HG02885 (cell line): Measurements from ENCODE around the gene SLC26A2.

Experiments
- ATAC-seq: cut with Tn5 transposase; IDR thresholded peaks from one replicate; pipeline ENCODE4 v1.9.1; 2021; ENCODE audit warnings: mild to moderate bottlenecking; ENCODE audit not compliant: unreplicated experiment, poor library complexity

Gene SLC26A2

GRCh38 chr5:149960272-149961185 is at the start of gene SLC26A2:
TSS of gene SLC26A2 (plus strand) at chr5:149960758. CDS start at chr5:149977653, 16,895 bp downstream.
- ATAC-seq, result peak; percentile 99

- ATAC-seq, result no peak
Observed at GRCh38 chr5:149911031-149911430, 49.5 kb upstream of the SLC26A2 start.

GRCh38 chr5:149912226-149912871 is 48.2 kb upstream of the SLC26A2 start:
- no peak for ATAC-seq

- no peak for ATAC-seq
Observed at GRCh38 chr5:149913436-149914419, 46.8 kb upstream of the SLC26A2 start.

GRCh38 chr5:149915392-149916260 is 44.9 kb upstream of the SLC26A2 start:
- ATAC-seq, result no peak

- no peak for ATAC-seq
Observed at GRCh38 chr5:149916334-149917072, 44.1 kb upstream of the SLC26A2 start.

GRCh38 chr5:149917073-149917676 is 43.4 kb upstream of the SLC26A2 start:
- no peak for ATAC-seq

- ATAC-seq, result no peak
Observed at GRCh38 chr5:149921597-149921996, 39.0 kb upstream of the SLC26A2 start.

GRCh38 chr5:149922950-149923349 is 37.6 kb upstream of the SLC26A2 start:
- no peak for ATAC-seq

- no peak for ATAC-seq
Observed at GRCh38 chr5:149924486-149924885, 36.1 kb upstream of the SLC26A2 start.

- no peak for ATAC-seq
Observed at GRCh38 chr5:149930043-149930748, 30.4 kb upstream of the SLC26A2 start.

- no peak for ATAC-seq
Observed at GRCh38 chr5:149930749-149931574, 29.6 kb upstream of the SLC26A2 start.

GRCh38 chr5:149931992-149932436 is 28.5 kb upstream of the SLC26A2 start:
- ATAC-seq, result no peak

GRCh38 chr5:149932445-149933350 is 27.9 kb upstream of the SLC26A2 start:
- no peak for ATAC-seq

GRCh38 chr5:149935431-149935901 is 25.1 kb upstream of the SLC26A2 start:
- no peak for ATAC-seq
